Measurements from ENCODE around the gene GNAT1.

The GNAT1 gene

GRCh38 chr3:50177346-50177745 is 14.1 kb upstream of the GNAT1 start:
- TF ChIP-seq ARNT (IDR thresholded peaks at IDR 0.05) = no peak
- no peak for TF ChIP-seq ELF4 (IDR thresholded peaks at IDR 0.05)
- TF ChIP-seq LEF1 (IDR thresholded peaks at IDR 0.05; ENCODE audit: borderline replicate concordance) = no peak
- TF ChIP-seq HDGF (IDR thresholded peaks at IDR 0.05; ENCODE audit: borderline replicate concordance) = no peak
- TF ChIP-seq FOXK2 (IDR thresholded peaks at IDR 0.05) = no peak
- TF ChIP-seq CTBP1 (IDR thresholded peaks at IDR 0.05; ENCODE audit: borderline replicate concordance) = no peak
- TF ChIP-seq NFRKB (IDR thresholded peaks at IDR 0.05) = no peak
- POLR2A ChIA-PET = no interaction called here
- no peak for DNase-seq (ENCODE audit: extremely low spot score)
- CTCF ChIA-PET = no interaction called here

- no peak for DNase-seq (ENCODE audit: extremely low spot score)
- ChIA-PET CTCF (interaction anchor here (0.6 to 1.2 kb wide), 2 partner anchors 27 to 57 kb away, joined by 3 to 4 read pairs; no protein-coding TSS in a partner anchor), POLR2A (no interaction called here)
- TF ChIP-seq FOXM1 (IDR thresholded peaks at IDR 0.05; ENCODE audit: borderline replicate concordance) = no peak
- no peak for TF ChIP-seq SUZ12 (IDR thresholded peaks at IDR 0.05)
- TF ChIP-seq PKNOX1 (IDR thresholded peaks at IDR 0.05) = no peak
- TF ChIP-seq ARNT (IDR thresholded peaks at IDR 0.05) = no peak
Measured at GRCh38 chr3:50179710-50180109, 11.7 kb upstream of the GNAT1 start.

- POLR2A ChIA-PET = interaction anchor here (1.2 kb wide), 1 partner anchor 29 kb away, joined by 3 read pairs; no protein-coding TSS in a partner anchor
- TF ChIP-seq HDGF (IDR thresholded peaks at IDR 0.05; ENCODE audit: borderline replicate concordance) (no peak), TARDBP (IDR thresholded peaks at IDR 0.05) (no peak), ELF4 (IDR thresholded peaks at IDR 0.05) (no peak), FOXA1 (IDR thresholded peaks at IDR 0.05) (no peak), SUZ12 (IDR thresholded peaks at IDR 0.05) (no peak), PKNOX1 (IDR thresholded peaks at IDR 0.05) (no peak)
- CTCF ChIA-PET = interaction anchor here (0.7 to 1.4 kb wide), 2 partner anchors 13 to 65 kb away, joined by 3 to 4 read pairs; no protein-coding TSS in a partner anchor
- no peak for DNase-seq (ENCODE audit: extremely low spot score)
Measured at GRCh38 chr3:50181985-50182384, 9.4 kb upstream of the GNAT1 start.

- no peak for DNase-seq (ENCODE audit: extremely low spot score)
- POLR2A ChIA-PET = interaction anchor here (0.6 to 1.2 kb wide), 2 partner anchors 18 to 29 kb away, joined by 3 read pairs; no protein-coding TSS in a partner anchor
- CTCF ChIA-PET = no interaction called here
- TF ChIP-seq NFRKB (IDR thresholded peaks at IDR 0.05) = no peak
- no peak for TF ChIP-seq CTBP1 (IDR thresholded peaks at IDR 0.05; ENCODE audit: borderline replicate concordance)
- TF ChIP-seq HDGF (IDR thresholded peaks at IDR 0.05; ENCODE audit: borderline replicate concordance) = no peak
- no peak for TF ChIP-seq ZNF384 (IDR thresholded peaks at IDR 0.05)
- TF ChIP-seq TARDBP (IDR thresholded peaks at IDR 0.05) = no peak
- no peak for TF ChIP-seq ELF4 (IDR thresholded peaks at IDR 0.05)
- TF ChIP-seq SUZ12 (IDR thresholded peaks at IDR 0.05) = no peak
- TF ChIP-seq PKNOX1 (IDR thresholded peaks at IDR 0.05) = no peak
- TF ChIP-seq LEF1 (IDR thresholded peaks at IDR 0.05; ENCODE audit: borderline replicate concordance) = no peak
- TF ChIP-seq BHLHE40 (IDR thresholded peaks at IDR 0.05; ENCODE audit: borderline replicate concordance) = no peak
- TF ChIP-seq FOXK2 (IDR thresholded peaks at IDR 0.05) = no peak
- no peak for TF ChIP-seq FOXA1 (IDR thresholded peaks at IDR 0.05)
- no peak for TF ChIP-seq ARNT (IDR thresholded peaks at IDR 0.05)
- TF ChIP-seq FOXM1 (IDR thresholded peaks at IDR 0.05; ENCODE audit: borderline replicate concordance) = no peak
- TF ChIP-seq L3MBTL2 (conservative IDR thresholded peaks at IDR 0.05) = no peak
- no peak for TF ChIP-seq SP1 (IDR thresholded peaks at IDR 0.05)
Measured at GRCh38 chr3:50182533-50183099, 8.8 kb upstream of the GNAT1 start.

- ChIA-PET POLR2A (no interaction called here), CTCF (interaction anchor here (0.5 to 0.8 kb wide), 2 partner anchors 43 to 60 kb away, joined by 3 to 4 read pairs; no protein-coding TSS in a partner anchor)
- TF ChIP-seq L3MBTL2 (conservative IDR thresholded peaks at IDR 0.05) = no peak
- TF ChIP-seq TARDBP (IDR thresholded peaks at IDR 0.05) = no peak
- no peak for TF ChIP-seq BHLHE40 (IDR thresholded peaks at IDR 0.05; ENCODE audit: borderline replicate concordance)
- TF ChIP-seq LEF1 (IDR thresholded peaks at IDR 0.05; ENCODE audit: borderline replicate concordance) = no peak
- TF ChIP-seq HDGF (IDR thresholded peaks at IDR 0.05; ENCODE audit: borderline replicate concordance) = no peak
- TF ChIP-seq SP1 (IDR thresholded peaks at IDR 0.05) = no peak
- TF ChIP-seq ZNF384 (IDR thresholded peaks at IDR 0.05) = no peak
- no peak for TF ChIP-seq PKNOX1 (IDR thresholded peaks at IDR 0.05)
- TF ChIP-seq FOXK2 (IDR thresholded peaks at IDR 0.05) = no peak
- no peak for TF ChIP-seq SUZ12 (IDR thresholded peaks at IDR 0.05)
- TF ChIP-seq FOXM1 (IDR thresholded peaks at IDR 0.05; ENCODE audit: borderline replicate concordance) = no peak
- no peak for TF ChIP-seq NFRKB (IDR thresholded peaks at IDR 0.05)
- no peak for TF ChIP-seq FOXA1 (IDR thresholded peaks at IDR 0.05)
- TF ChIP-seq ARNT (IDR thresholded peaks at IDR 0.05) = no peak
- no peak for TF ChIP-seq ELF4 (IDR thresholded peaks at IDR 0.05)
- TF ChIP-seq CTBP1 (IDR thresholded peaks at IDR 0.05; ENCODE audit: borderline replicate concordance) = no peak
- DNase-seq (ENCODE audit: extremely low spot score) = no peak
Measured at GRCh38 chr3:50183755-50184154, 7.7 kb upstream of the GNAT1 start.
